ENCODE measurements around the gene ATAD3C. TPM values are rescaled to one million over a fixed set of nuclear protein-coding genes. Genes with fewer than 3 reads are reported as not detected.
"Not testable (repeated sequence)": the region's sequence is repeated elsewhere in the genome, so short reads cannot be mapped to it uniquely, and the experiment has no call there.

The ATAD3C gene
- total RNA-seq, 1 donor from 2014 or later: 2.9 TPM

GRCh38 chr1:1425753-1426495 is 23.6 kb upstream of the ATAD3C start:
- no peak for DNase-seq (ENCODE audit: low spot score in 2 of 2, unreplicated experiment in 2 of 2)
- Mint-ChIP-seq H3K27ac (peak overlapping the region; percentile 85), H3K4me3 (peak overlapping the region; percentile 46), H3K4me1 (peaks cover 47% of the 10 kb centered on the region), H3K36me3 (no peaks in the 10 kb centered on the region), H3K9me3 (no peaks in the 10 kb centered on the region), H3K27me3 (ENCODE audit: low read depth) (no peaks in the 10 kb centered on the region)
- TF ChIP-seq CTCF (IDR thresholded peaks at IDR 0.05; ENCODE audit: unreplicated experiment): no peak

- Mint-ChIP-seq H3K4me1 (peaks cover 47% of the 10 kb centered on the region), H3K4me3 (peak overlapping the region; percentile 46), H3K9me3 (no peaks in the 10 kb centered on the region), H3K36me3 (no peaks in the 10 kb centered on the region), H3K27me3 (ENCODE audit: low read depth) (no peaks in the 10 kb centered on the region), H3K27ac (peak overlapping the region; percentile 82)
- DNase-seq (ENCODE audit: low spot score in 2 of 2, unreplicated experiment in 2 of 2): no peak
- TF ChIP-seq CTCF (IDR thresholded peaks at IDR 0.05; ENCODE audit: unreplicated experiment): no peak
Observed at GRCh38 chr1:1426496-1427105, 22.9 kb upstream of the ATAD3C start.

GRCh38 chr1:1427106-1427819 is 22.2 kb upstream of the ATAD3C start:
- no peaks in the 10 kb centered on the region for H3K9me3 Mint-ChIP-seq
- peak; percentile 81 for DNase-seq (ENCODE audit: low spot score in 2 of 2, unreplicated experiment in 2 of 2)
- no peaks in the 10 kb centered on the region for H3K36me3 Mint-ChIP-seq
- peak overlapping the region; percentile 26 for H3K4me3 Mint-ChIP-seq
- TF ChIP-seq CTCF (IDR thresholded peaks at IDR 0.05; ENCODE audit: unreplicated experiment): no peak
- H3K27ac Mint-ChIP-seq: no peak overlapping the region
- H3K27me3 Mint-ChIP-seq (ENCODE audit: low read depth): no peaks in the 10 kb centered on the region
- peaks cover 52% of the 10 kb centered on the region for H3K4me1 Mint-ChIP-seq

GRCh38 chr1:1427820-1428148 is 21.7 kb upstream of the ATAD3C start:
- Mint-ChIP-seq H3K4me1 (peaks cover 50% of the 10 kb centered on the region), H3K4me3 (no peak overlapping the region), H3K36me3 (no peaks in the 10 kb centered on the region), H3K9me3 (no peaks in the 10 kb centered on the region), H3K27ac (no peak overlapping the region), H3K27me3 (ENCODE audit: low read depth) (no peaks in the 10 kb centered on the region)
- DNase-seq (ENCODE audit: low spot score in 2 of 2, unreplicated experiment in 2 of 2): no peak
- TF ChIP-seq CTCF (IDR thresholded peaks at IDR 0.05; ENCODE audit: unreplicated experiment): no peak

GRCh38 chr1:1428174-1428573 is 21.3 kb upstream of the ATAD3C start:
- H3K4me1 Mint-ChIP-seq: peaks cover 50% of the 10 kb centered on the region
- no peaks in the 10 kb centered on the region for H3K27me3 Mint-ChIP-seq (ENCODE audit: low read depth)
- no peaks in the 10 kb centered on the region for H3K36me3 Mint-ChIP-seq
- peak overlapping the region; percentile 82 for H3K27ac Mint-ChIP-seq
- no peak for TF ChIP-seq CTCF (IDR thresholded peaks at IDR 0.05; ENCODE audit: unreplicated experiment)
- peak overlapping the region; percentile 59 for H3K4me3 Mint-ChIP-seq
- H3K9me3 Mint-ChIP-seq: no peaks in the 10 kb centered on the region
- no peak for DNase-seq (ENCODE audit: low spot score in 2 of 2, unreplicated experiment in 2 of 2)

- H3K4me1 Mint-ChIP-seq: peaks cover 53% of the 10 kb centered on the region
- H3K27me3 Mint-ChIP-seq (ENCODE audit: low read depth); H3K27ac Mint-ChIP-seq; H3K36me3 Mint-ChIP-seq; DNase-seq (ENCODE audit: low spot score in 2 of 2, unreplicated experiment in 2 of 2); H3K9me3 Mint-ChIP-seq: not testable (repeated sequence)
- H3K4me3 Mint-ChIP-seq: peak overlapping the region; percentile 17
Observed at GRCh38 chr1:1428967-1429366, 20.5 kb upstream of the ATAD3C start.
